Endothelial cell (in vitro differentiated cells): ENCODE data around the gene PNMA8C. TPM values are rescaled to one million over a fixed set of nuclear protein-coding genes. Genes with fewer than 3 reads are reported as not detected.

Experiments used
- DNase-seq: peaks from one replicate; pipeline ENCODE4 v3.0.0; 2021; ENCODE audit warnings: low spot score
- H3K27ac Mint-ChIP-seq: one replicate; pipeline ENCODE4 v1.8.0; 2021; ENCODE audit warnings: mixed read lengths, inconsistent platforms; ENCODE audit not compliant: unreplicated experiment
- H3K27me3 Mint-ChIP-seq: one replicate; pipeline ENCODE4 v1.8.0; 2021; ENCODE audit warnings: mild to moderate bottlenecking, moderate library complexity, mixed read lengths, inconsistent platforms; ENCODE audit not compliant: unreplicated experiment
- H3K36me3 Mint-ChIP-seq: one replicate; pipeline ENCODE4 v1.8.0; 2021; ENCODE audit warnings: mild to moderate bottlenecking, low read depth, mixed read lengths, inconsistent platforms; ENCODE audit not compliant: unreplicated experiment
- H3K4me1 Mint-ChIP-seq: one replicate; pipeline ENCODE4 v1.8.0; 2021; ENCODE audit warnings: mild to moderate bottlenecking, mixed read lengths, inconsistent platforms; ENCODE audit not compliant: unreplicated experiment
- H3K4me3 Mint-ChIP-seq: one replicate; pipeline ENCODE4 v1.8.0; 2021; ENCODE audit warnings: mild to moderate bottlenecking, mixed read lengths, inconsistent platforms; ENCODE audit not compliant: unreplicated experiment
- H3K9me3 Mint-ChIP-seq: one replicate; pipeline ENCODE4 v1.8.0; 2021; ENCODE audit warnings: mixed read lengths, inconsistent platforms; ENCODE audit not compliant: unreplicated experiment
- total RNA-seq: library from RNA; stranded (reverse); fragmentation: NEBNext Ultra II Directional; extraction: Animal tissue kit (Norgen Biotek cat#: 25700); gene quantifications from one replicate; pipeline ENCODE4 v1.2.1, GENCODE V29; 2021; ENCODE audit not compliant: unreplicated experiment
- TF ChIP-seq, protein P1 (sequence below): fragments of 200-600 bp; sonication (generic); IDR thresholded peaks from one replicate; pipeline ENCODE4 v1.5.0; 2021; ENCODE audit warnings: antibody characterized with exemption; ENCODE audit not compliant: unreplicated experiment

PNMA8C gene
- total RNA-seq, 1 donor from 2014 or later, result 0.41 TPM

- Mint-ChIP-seq H3K27me3 (peaks cover 13% of the 10 kb centered on the region), H3K27ac (no peak overlapping the region), H3K4me1 (peaks cover 30% of the 10 kb centered on the region), H3K36me3 (peaks cover 4% of the 10 kb centered on the region), H3K4me3 (peak overlapping the region; percentile 63), H3K9me3 (no peaks in the 10 kb centered on the region)
- TF ChIP-seq, protein P1, sequence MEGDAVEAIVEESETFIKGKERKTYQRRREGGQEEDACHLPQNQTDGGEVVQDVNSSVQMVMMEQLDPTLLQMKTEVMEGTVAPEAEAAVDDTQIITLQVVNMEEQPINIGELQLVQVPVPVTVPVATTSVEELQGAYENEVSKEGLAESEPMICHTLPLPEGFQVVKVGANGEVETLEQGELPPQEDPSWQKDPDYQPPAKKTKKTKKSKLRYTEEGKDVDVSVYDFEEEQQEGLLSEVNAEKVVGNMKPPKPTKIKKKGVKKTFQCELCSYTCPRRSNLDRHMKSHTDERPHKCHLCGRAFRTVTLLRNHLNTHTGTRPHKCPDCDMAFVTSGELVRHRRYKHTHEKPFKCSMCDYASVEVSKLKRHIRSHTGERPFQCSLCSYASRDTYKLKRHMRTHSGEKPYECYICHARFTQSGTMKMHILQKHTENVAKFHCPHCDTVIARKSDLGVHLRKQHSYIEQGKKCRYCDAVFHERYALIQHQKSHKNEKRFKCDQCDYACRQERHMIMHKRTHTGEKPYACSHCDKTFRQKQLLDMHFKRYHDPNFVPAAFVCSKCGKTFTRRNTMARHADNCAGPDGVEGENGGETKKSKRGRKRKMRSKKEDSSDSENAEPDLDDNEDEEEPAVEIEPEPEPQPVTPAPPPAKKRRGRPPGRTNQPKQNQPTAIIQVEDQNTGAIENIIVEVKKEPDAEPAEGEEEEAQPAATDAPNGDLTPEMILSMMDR, result no peak
- no peak for DNase-seq
Measured at GRCh38 chr19:46410205-46411087, 18.3 kb downstream of the PNMA8C start.

DNA sequence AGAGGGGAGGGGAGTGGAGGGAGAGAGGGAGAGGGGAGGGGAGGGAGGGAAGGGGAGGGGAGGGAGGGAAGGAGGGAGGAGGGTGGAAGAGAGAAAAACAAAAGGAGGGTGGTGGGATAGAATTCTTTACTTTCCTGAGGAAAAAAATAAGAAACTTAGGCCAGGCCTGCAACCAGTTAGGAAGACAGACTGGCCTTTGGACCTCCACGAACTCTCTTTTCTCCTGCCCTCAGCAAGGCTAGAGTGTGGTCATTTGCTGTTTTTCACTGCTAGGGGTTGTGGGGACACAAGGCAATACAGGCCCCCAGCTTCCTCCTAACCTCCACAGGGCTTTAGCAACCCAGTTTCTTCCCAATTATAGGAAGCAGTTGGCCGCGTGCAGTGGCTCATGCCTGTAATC is 19.5 kb downstream of the PNMA8C start:
- H3K27me3 Mint-ChIP-seq, result peaks cover 14% of the 10 kb centered on the region
- H3K4me3 Mint-ChIP-seq, result no peak overlapping the region
- H3K9me3 Mint-ChIP-seq, result no peaks in the 10 kb centered on the region
- H3K4me1 Mint-ChIP-seq, result peaks cover 33% of the 10 kb centered on the region
- DNase-seq, result no peak
- H3K27ac Mint-ChIP-seq, result no peak overlapping the region
- TF ChIP-seq, protein P1, result no peak
- H3K36me3 Mint-ChIP-seq, result peaks cover 3% of the 10 kb centered on the region

DNA sequence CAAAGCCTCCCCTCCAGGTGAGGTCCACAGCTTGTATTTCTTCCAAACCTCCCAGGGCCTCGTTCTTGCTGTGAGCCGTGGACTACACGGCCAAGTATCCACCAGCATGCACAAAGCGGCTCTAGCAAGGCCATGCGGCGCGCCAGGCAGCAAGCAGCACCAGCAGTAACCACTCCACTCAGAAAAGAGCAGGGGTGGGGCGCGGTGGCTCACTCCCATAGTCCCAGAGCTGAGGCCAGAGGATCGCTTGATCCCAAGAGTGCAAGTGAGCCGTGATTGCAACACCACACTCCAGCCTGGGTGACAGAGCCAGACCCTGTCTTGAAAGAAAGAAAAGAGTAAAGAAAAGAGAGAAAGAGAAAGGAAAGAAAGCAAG is 20.1 kb downstream of the PNMA8C start:
- H3K9me3 Mint-ChIP-seq, result no peaks in the 10 kb centered on the region
- DNase-seq, result no peak
- peaks cover 14% of the 10 kb centered on the region for H3K27me3 Mint-ChIP-seq
- H3K36me3 Mint-ChIP-seq, result peaks cover 3% of the 10 kb centered on the region
- H3K4me1 Mint-ChIP-seq, result peaks cover 35% of the 10 kb centered on the region
- TF ChIP-seq, protein P1, result no peak
- no peak overlapping the region for H3K4me3 Mint-ChIP-seq
- H3K27ac Mint-ChIP-seq, result peak overlapping the region; percentile 43

GRCh38 chr19:46407856-46408663 is 20.7 kb downstream of the PNMA8C start:
- Mint-ChIP-seq H3K4me3 (no peak overlapping the region), H3K27ac (peak overlapping the region; percentile 43), H3K4me1 (peaks cover 36% of the 10 kb centered on the region), H3K36me3 (peaks cover 3% of the 10 kb centered on the region), H3K9me3 (no peaks in the 10 kb centered on the region), H3K27me3 (peaks cover 14% of the 10 kb centered on the region)
- TF ChIP-seq, protein P1, result no peak
- DNase-seq, result no peak
